A549 (cell line): ENCODE results near the gene DDX11. TPM values are rescaled to one million over a fixed set of nuclear protein-coding genes. Genes with fewer than 3 reads are reported as not detected.
"Not testable (repeated sequence)": the region's sequence is repeated elsewhere in the genome, so short reads cannot be mapped to it uniquely, and the experiment has no call there.

ENCODE experiments used
- ATAC-seq, 2 experiments: fragments of 200-7000 bp in 1 of 2; fragments of >200 bp in 1 of 2; cut with Nextera tagmentation in 1 of 2; cut with Tn5 transposase in 1 of 2; 3 replicates each; pipeline versions ENCODE4 v1.8.0 to v1.9.1; 2018 to 2020; ENCODE audit warnings: mild to moderate bottlenecking in 1 of 2, moderate library complexity in 1 of 2
- CTCF ChIA-PET: fragments of 300-600 bp; sonication (Branson Sonifier 250); formaldehyde crosslinking; extraction: SDS; loops from one replicate; lab custom pipeline; 2021; ENCODE audit warnings: antibody characterized with exemption, inconsistent platforms; lab: Yijun Ruan, JAX
- POLR2A ChIA-PET: fragments of 350-600 bp; formaldehyde crosslinking; extraction: SDS; loops from one replicate; lab custom pipeline; 2021; ENCODE audit warnings: antibody characterized with exemption, inconsistent platforms; lab: Yijun Ruan, JAX
- DNase-seq, 2 experiments: peaks; one replicate each; pipeline versions ENCODE4 v3.0.0 to v3.0.0-alpha.2; 2011 to 2016; ENCODE audit warnings: low read depth in 1 of 2, low spot score in 1 of 2
- FAIRE-seq: peaks from 2 replicates; lab custom pipeline; 2011; peaks lifted over from hg19 to GRCh38; lab: Jason Lieb, UNC
- H3K27ac ChIP-seq, 2 experiments: fragments of >200 bp; sonication (Bioruptor Twin); formaldehyde crosslinking; 3 replicates each; pipeline ENCODE4 v1.5.1; 2016 to 2017
- H3K4me1 ChIP-seq: fragments of >200 bp; sonication (Bioruptor Twin); formaldehyde crosslinking; 3 replicates; pipeline ENCODE4 v1.6.1; 2016
- H3K4me2 ChIP-seq: fragments of >200 bp; sonication (Bioruptor Twin); formaldehyde crosslinking; 3 replicates; pipeline ENCODE4 v1.6.1; 2016
- H3K4me3 ChIP-seq: fragments of >200 bp; sonication (Bioruptor Twin); formaldehyde crosslinking; 3 replicates; pipeline ENCODE4 v1.5.1; 2016
- H3K9me3 ChIP-seq: fragments of >200 bp; sonication (Bioruptor Twin); formaldehyde crosslinking; 3 replicates; pipeline ENCODE4 v1.6.1; 2016
- WGBS: methylation state at CpG from one replicate; pipeline ENCODE4 v1.1.6; 2017; ENCODE audit errors: missing lambda C conversion rate; 5-methylcytosine and 5-hydroxymethylcytosine counted together
- polyA plus RNA-seq, 4 experiments: library from polyadenylated mRNA; depleted of rRNA in 3 of 4; stranded (reverse); fragments of >200 nt; fragmentation: RNase III in 1 of 4; extraction: RNeasy Plus Mini Kit Qiagen cat#74134 plus additional on column Dnase treatment in 1 of 4; gene quantifications; 2 replicates in 3 of 4; 3 replicates in 1 of 4; pipeline ENCODE4 v1.2.3, GENCODE V29; 2011 to 2017
- small RNA-seq, 6 experiments: library from RNA; depleted of rRNA; stranded (forward); fragments of <200 nt; gene quantifications; one replicate each; pipeline ENCODE3, GENCODE V24; 2012

DDX11 gene
- polyA plus RNA-seq, 2 of the 4 experiments (the other 2 are of a cell fraction), result 36.7 to 69.2 TPM

GRCh38 chr12:31127209-31127848 lies 53.7 kb downstream of the DDX11 start:
- CTCF ChIA-PET, H3K4me2 ChIP-seq, DNase-seq, H3K9me3 ChIP-seq, H3K4me1 ChIP-seq, ATAC-seq, H3K27ac ChIP-seq, POLR2A ChIA-PET, H3K4me3 ChIP-seq: not testable (repeated sequence)
- WGBS, result 26% methylated on average over 2 of the region's 4 CpGs
- FAIRE-seq, result peak; percentile 95

DNA sequence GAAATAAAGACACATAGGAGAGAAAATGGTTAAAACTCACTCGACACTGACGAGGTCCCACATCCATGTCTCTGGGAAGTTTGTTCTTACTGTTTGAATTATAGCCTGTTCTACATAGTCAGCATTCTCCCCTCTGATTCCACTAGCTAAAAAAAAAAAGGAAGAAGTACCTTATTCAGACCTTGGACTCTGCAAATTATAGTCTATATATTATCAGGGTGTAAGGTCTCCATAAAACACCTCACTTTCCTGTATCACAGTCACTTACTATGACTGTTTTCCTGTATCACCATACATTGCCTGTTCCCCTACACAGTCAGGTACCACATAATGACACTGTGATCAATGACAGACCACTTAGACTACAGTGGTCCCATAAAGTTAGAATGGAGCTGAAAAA lies 62.9 kb downstream of the DDX11 start:
- H3K4me1 ChIP-seq, FAIRE-seq, H3K4me2 ChIP-seq, DNase-seq, H3K9me3 ChIP-seq, POLR2A ChIA-PET, ATAC-seq, CTCF ChIA-PET, H3K4me3 ChIP-seq, H3K27ac ChIP-seq: not testable (repeated sequence)
- 33% methylated on average over 2 of the region's 2 CpGs for WGBS

DNA sequence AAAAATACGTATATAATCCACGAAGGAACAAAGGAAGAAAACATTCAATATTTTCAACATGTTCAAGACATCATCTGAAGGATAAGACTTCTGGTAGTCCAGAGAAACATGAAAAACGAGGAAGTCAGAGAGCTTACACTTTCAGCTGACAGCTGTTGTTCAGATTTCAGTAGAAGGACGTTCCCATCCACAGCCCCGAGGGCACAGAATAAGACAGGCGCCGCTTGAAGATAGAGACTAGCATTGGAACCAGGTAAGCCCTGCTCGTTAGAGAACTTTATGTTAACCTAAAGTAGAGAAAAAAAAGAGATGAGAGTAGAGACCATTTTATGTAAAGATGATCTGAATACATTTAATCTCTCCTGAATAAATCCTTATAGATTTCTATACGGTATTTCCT lies 71.1 kb downstream of the DDX11 start:
- POLR2A ChIA-PET, CTCF ChIA-PET, H3K4me2 ChIP-seq, H3K27ac ChIP-seq, H3K9me3 ChIP-seq, DNase-seq, ATAC-seq, H3K4me1 ChIP-seq, H3K4me3 ChIP-seq: not testable (repeated sequence)
- peak; percentile 81 for FAIRE-seq
- WGBS, result 26% methylated on average over 9 of the region's 9 CpGs

DNA sequence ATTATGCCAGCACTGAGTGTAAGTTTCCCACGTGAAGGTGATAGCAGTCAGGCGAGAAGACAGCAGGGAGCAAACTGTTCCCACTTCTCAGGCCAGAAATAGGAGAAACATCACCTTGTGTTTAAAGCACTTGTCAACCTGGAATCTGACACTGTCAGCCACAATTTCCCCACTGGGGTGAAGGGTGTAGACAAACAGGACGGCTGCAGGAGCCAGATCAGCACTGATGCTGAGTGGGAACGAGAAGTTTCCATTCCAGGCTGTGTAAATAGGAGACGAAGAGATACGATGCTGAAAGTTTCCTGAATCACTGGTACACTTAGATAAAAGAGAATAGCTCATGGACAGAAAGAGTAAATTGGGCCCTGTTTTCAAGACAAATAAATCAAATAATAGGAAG lies 71.6 kb downstream of the DDX11 start:
- FAIRE-seq, result peak; percentile 88
- H3K4me3 ChIP-seq, H3K4me1 ChIP-seq, ATAC-seq, CTCF ChIA-PET, H3K27ac ChIP-seq, POLR2A ChIA-PET, DNase-seq, H3K9me3 ChIP-seq, H3K4me2 ChIP-seq: not testable (repeated sequence)
- WGBS, result 66% methylated on average over 5 of the region's 6 CpGs

DNA sequence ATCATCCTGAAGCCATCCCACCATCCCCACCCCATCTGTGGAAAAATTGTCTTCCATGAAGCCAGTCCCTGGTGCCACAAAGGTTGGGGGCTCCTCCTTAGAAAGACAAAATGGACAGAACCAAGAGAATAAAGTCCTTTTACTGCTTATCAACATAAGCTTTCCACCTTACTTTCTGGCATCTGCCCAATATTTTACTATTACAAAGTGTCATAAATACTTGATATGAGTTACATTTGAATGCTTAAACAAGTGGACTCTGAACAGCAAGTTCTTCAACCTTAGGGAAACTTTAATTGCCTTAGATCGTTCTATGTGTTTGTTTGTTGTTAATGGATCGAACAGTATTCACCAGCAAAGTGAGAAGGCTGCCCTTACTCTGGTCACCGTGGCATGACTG lies 73.8 kb downstream of the DDX11 start:
- ATAC-seq, CTCF ChIA-PET, H3K4me2 ChIP-seq, H3K9me3 ChIP-seq, H3K27ac ChIP-seq, H3K4me3 ChIP-seq, H3K4me1 ChIP-seq, DNase-seq, POLR2A ChIA-PET: not testable (repeated sequence)
- FAIRE-seq, result peak; percentile 98
- 40% methylated on average over 3 of the region's 3 CpGs for WGBS

DNA sequence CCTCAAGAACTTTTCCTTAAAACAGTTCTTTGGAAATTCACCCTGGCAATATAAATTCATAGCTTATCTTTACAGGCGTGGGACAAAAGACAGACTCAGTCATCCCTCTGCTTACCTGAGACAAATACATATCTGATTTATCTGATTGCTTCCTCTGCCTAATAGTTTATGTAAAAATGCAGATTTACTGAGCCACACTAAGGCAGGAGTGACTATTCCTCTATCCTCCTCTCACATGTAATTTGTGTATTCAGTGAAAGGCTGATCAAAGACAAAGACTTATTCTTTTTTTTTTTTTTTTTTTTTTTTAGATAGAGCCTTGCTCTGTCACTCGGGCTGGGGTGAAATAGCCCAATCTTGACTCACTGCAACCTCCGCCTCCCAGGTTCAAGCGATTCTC lies 77.1 kb downstream of the DDX11 start:
- CTCF ChIA-PET, FAIRE-seq, POLR2A ChIA-PET, ATAC-seq, H3K4me1 ChIP-seq, H3K4me3 ChIP-seq, DNase-seq, H3K27ac ChIP-seq, H3K9me3 ChIP-seq, H3K4me2 ChIP-seq: not testable (repeated sequence)
- WGBS, result 65% methylated on average over 4 of the region's 4 CpGs

Small RNA genes within 50 kb of the gene (small RNA-seq; reads per million reads assigned to genes)
- 0 reads per million in 6 experiments for gene RF00072

Other genes starting within 250 kb of the DDX11 start
- gene TSPAN11, start 147.1 kb upstream of the DDX11 start, polyA plus RNA-seq (2011; rRNA removed), result 0.01 and 0.04 TPM in 2 replicates
- gene TSPAN11, start 147.1 kb upstream of the DDX11 start, polyA plus RNA-seq (2017; fragmentation: RNase III; extraction: RNeasy Plus Mini Kit Qiagen cat#74134 plus additional on column Dnase treatment), result 0.04 to 0.10 TPM (median 0.06 TPM) in 3 replicates